ENCODE measurements around the gene KANSL1. TPM values are rescaled to one million over a fixed set of nuclear protein-coding genes. Genes with fewer than 3 reads are reported as not detected.
"Not testable (repeated sequence)": the region's sequence is repeated elsewhere in the genome, so short reads cannot be mapped to it uniquely, and the experiment has no call there.

Gene KANSL1
- total RNA-seq, 1 donor, result 63.2 TPM

DNA sequence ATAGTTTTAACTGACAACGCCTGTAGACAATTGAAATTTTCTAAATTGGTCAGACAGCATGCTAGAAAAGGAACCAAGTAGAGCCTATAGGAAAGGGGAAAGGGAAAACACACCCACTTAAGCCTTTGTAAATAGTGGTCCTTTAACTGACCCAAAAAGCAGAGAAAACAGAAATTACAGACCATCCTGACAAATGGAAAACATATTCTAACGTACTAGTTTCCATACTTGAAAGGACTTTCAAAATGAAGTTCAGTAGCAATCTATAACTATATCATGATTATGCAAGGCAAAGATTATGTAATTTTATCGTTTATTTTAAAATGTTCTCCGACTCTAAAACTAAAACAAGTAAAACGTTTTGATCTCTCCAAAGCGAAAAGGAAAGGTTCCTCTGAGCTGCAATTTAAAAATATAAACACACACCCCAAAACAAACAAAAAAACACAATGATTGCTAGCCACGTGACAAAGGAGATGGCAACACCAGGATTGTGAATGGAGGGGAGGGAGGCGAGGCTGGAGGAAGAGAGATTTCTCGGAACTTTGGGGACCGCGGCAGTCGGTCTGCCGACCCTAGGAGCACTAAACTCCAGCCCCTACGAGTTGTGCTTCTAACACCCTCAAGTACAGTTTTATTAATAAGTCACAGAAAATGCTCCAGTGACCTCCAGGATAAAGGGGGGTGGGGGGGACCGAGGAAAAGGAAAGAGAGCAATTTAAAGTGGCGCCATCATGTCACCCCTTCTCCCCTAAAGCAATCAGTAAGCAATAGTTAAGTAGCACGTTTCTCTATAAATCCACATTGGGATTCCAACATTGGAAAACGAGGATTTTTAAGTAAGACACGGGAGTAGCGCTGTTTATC is 1.7 kb downstream of the KANSL1 start:
- H3K4me3 ChIP-seq (ENCODE audit: low read depth, low read length), result peak overlapping the region; percentile 86
- DNase-seq (ENCODE audit: low read depth), result peak; percentile 31
- TF ChIP-seq CTCF (IDR thresholded peaks at IDR 0.05; ENCODE audit: insufficient read depth, low read length), result no peak

DNA sequence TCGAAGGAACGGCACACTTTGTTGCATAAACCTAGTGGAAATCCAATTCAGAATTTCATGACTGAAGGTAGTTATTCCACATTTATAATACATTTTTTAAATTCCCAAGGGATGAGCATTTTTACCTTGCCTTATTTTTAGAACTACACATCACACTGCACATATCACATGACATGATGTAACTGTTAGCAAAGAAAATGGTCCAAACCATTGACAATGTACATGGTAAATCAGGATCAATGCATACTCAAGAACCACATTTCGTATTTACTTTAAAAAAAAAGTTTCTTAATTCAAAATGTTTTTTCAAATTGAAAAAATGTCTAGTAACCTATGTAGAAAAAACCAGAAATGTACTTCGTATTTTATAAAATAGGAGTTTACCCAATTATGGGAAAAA is 2.5 kb downstream of the KANSL1 start:
- no peak for TF ChIP-seq CTCF (IDR thresholded peaks at IDR 0.05; ENCODE audit: insufficient read depth, low read length)
- peak; percentile 52 for DNase-seq (ENCODE audit: low read depth)
- H3K4me3 ChIP-seq (ENCODE audit: low read depth, low read length), result peak overlapping the region; percentile 86

DNA sequence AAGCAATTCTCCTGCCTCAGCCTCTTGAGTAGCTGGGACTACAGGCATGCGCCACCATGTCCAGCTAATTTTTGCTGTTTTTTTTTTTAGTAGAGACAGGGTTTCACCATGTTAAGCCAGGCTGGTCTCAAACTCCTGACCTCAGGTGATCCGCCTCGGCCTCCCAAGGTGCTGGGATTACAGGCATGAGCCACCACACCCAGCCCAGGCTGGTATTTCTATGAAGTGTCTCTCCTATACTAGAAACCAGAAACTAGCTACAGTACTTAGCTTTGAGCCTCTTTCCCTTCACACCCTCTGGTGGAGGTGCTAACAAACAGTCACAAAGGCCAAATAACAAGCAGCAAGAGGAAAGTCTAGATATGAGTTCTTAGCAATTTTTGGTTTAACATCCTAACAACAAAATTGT is 6.4 kb downstream of the KANSL1 start:
- peak; percentile 40 for TF ChIP-seq CTCF (IDR thresholded peaks at IDR 0.05; ENCODE audit: insufficient read depth, low read length)
- not testable (repeated sequence) for H3K4me3 ChIP-seq (ENCODE audit: low read depth, low read length); DNase-seq (ENCODE audit: low read depth)

DNA sequence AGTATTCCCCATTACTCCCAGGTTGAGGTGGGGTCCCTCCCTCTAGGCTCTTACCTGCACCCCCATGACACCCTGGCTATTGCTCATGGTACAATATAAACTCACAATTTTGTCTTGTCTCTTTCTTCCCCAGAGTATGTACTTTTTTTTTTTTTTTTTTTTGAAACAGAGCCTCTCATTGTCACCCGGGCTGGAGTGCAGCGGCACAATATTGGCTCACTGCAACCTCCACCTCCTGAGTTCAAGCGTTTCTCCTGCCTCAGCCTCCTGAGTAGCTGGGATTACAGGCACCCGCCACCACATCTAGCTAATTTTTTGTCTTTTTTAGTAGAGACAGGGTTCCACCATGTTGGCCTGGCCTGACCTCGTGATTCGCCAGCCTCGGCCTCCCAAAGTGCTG is 8.5 kb downstream of the KANSL1 start:
- no peak for DNase-seq (ENCODE audit: low read depth)
- no peak for TF ChIP-seq CTCF (IDR thresholded peaks at IDR 0.05; ENCODE audit: insufficient read depth, low read length)
- no peak overlapping the region for H3K4me3 ChIP-seq (ENCODE audit: low read depth, low read length)

DNA sequence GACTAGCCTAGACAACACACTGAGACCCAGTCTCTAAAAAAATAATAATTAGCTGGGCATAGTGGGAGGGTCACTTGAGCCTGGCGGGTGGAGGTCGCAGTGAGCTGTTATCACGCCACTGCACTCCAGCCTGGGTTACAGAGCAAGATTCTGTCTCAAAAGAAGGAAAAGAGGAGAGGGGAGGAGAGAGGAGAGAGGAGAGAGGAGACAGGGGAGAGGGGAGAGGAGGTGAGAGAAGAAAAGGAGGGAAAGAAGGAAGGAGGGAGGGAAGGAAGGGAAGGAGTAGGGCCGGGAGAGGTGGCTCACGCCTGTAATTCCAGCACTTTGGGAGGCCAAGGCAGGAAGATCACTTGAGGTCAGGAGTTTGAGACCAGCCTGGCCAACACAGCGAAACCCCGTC is 9.8 kb downstream of the KANSL1 start:
- not testable (repeated sequence) for H3K4me3 ChIP-seq (ENCODE audit: low read depth, low read length); DNase-seq (ENCODE audit: low read depth)

GRCh38 chr17:46182961-46183360 is 10.3 kb downstream of the KANSL1 start:
- TF ChIP-seq CTCF (IDR thresholded peaks at IDR 0.05; ENCODE audit: insufficient read depth, low read length), result no peak
- DNase-seq (ENCODE audit: low read depth), result no peak
- no peak overlapping the region for H3K4me3 ChIP-seq (ENCODE audit: low read depth, low read length)

- TF ChIP-seq CTCF (IDR thresholded peaks at IDR 0.05; ENCODE audit: insufficient read depth, low read length), result no peak
- DNase-seq (ENCODE audit: low read depth), result no peak
- no peak overlapping the region for H3K4me3 ChIP-seq (ENCODE audit: low read depth, low read length)
These were observed 11.3 kb downstream of the KANSL1 start for GRCh38 chr17:46181940-46182339.

DNA sequence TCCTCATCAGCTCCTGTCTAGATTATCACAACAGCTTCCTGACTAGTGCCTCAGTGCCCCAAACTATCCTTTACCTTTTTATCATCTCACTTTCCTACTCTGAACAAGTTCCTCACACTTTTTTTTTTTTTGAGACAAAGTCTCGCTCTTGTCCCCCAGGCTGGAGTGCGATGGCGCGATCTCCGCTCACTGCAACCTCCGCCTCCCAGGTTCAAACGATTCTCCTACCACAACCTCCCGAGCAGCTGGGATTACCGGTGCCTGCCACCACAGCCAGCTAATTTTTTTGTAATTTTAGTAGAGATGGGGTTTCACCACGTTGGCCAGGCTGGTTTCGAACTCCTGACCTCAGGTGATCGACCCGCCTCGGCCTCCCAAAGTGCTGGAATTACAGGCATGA is 11.9 kb downstream of the KANSL1 start:
- not testable (repeated sequence) for H3K4me3 ChIP-seq (ENCODE audit: low read depth, low read length); DNase-seq (ENCODE audit: low read depth)

Measured in fibroblast of the aortic adventitia (primary cell).